DMS114 treated with DMSO at 0.1 percent for 48 hours (cell line): Measurements from ENCODE around the gene AGO3.

Experiments used
- DNase-seq: peaks from one replicate; lab custom pipeline; 2025; ENCODE audit not compliant: unreplicated experiment; lab: John Stamatoyannopoulos, UW

The AGO3 gene

GRCh38 chr1:36094621-36095061 lies 163.7 kb downstream of the AGO3 start:
- no peak for DNase-seq

GRCh38 chr1:36095760-36096405 lies 165.0 kb downstream of the AGO3 start:
- no peak for DNase-seq

GRCh38 chr1:36096500-36097432 lies 165.9 kb downstream of the AGO3 start:
- DNase-seq, result no peak

- no peak for DNase-seq
These were observed 167.0 kb downstream of the AGO3 start for GRCh38 chr1:36097693-36098585.

DNA sequence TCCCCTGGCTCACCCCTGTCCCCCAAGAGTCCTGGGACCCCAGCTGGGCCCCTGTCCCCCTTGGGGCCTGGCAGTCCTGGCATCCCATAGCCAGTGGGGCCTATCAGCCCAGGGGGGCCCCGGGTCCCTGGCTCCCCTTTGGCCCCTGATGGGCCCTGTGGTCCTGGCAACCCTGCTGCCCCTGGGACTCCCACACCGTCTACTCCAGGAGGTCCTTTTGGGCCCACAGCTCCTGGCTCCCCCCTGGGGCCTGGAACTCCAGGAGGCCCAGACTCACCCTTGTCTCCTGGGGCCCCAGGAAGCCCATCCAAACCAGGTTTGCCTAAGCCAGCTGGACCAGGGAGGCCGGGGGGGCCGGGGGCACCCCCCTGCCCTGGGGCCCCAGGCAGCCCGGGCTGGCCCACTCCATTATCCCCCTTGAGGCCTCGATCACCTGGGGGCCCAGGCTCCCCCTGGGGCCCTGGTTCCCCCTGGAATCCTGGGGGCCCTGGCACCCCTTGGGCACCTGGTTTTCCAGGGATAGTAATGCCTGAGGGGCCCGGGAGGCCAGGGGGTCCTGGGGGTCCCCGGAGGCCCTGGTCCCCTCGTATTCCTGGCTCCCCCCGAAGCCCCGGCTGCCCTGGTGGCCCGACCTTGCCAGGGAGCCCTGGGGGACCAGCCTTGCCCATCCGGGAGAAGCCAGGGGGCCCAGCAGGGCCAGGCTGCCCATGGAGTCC lies 167.9 kb downstream of the AGO3 start:
- no peak for DNase-seq

DNA sequence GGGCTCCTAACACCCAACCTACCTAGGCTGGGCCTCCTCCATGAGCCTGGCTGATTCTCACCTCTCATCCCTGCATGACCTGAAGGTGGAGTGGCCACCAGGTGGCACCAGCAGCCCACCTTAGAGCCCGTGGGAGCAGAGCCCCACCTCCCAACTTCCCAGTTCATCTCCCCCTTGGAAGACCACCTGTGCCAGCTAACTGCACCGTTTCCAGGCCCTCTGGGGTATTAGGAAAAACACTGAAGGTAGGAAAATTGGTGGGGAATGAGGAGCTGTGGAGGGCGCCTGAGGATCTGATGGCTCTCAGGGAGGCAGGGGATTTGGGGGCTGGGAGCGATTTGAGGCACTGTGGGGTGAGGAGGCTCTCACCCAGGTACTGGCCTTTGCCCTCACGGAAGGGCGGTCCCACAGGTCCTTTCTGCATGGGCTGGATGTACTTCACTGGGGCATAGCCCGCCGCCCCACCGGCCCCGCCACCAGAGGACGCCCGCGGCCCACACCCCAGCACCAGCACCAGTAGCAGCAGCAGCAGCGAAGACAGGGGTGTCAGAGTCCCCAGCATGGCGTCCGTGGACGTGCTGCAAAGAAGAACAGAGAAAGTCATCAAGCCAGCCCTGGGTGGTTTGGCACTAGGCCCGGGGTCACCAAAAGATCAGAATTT lies 168.9 kb downstream of the AGO3 start:
- peak; percentile 33 for DNase-seq

GRCh38 chr1:36100376-36100775 lies 169.5 kb downstream of the AGO3 start:
- DNase-seq, result no peak

GRCh38 chr1:36101546-36101945 lies 170.6 kb downstream of the AGO3 start:
- DNase-seq, result no peak

DNA sequence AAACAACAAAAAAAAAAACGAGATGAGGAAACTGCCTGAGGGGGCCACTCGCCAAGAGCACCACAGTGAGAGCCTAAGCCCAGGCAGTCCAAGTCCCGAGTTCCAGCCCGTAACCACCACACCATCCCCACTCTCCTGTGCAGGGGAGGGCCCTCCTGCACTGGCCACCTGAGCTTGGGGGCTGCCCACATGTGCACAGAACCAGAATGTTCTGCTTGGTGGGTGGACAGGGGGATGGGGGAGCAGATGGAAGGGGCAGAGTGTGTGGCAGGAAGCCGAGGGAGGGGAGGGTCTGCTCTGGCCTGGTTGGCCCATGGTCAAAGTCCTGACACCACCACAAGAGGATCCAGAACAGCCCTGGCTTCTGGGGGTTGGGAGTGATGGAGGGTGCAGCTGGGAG lies 175.4 kb downstream of the AGO3 start:
- no peak for DNase-seq

DNA sequence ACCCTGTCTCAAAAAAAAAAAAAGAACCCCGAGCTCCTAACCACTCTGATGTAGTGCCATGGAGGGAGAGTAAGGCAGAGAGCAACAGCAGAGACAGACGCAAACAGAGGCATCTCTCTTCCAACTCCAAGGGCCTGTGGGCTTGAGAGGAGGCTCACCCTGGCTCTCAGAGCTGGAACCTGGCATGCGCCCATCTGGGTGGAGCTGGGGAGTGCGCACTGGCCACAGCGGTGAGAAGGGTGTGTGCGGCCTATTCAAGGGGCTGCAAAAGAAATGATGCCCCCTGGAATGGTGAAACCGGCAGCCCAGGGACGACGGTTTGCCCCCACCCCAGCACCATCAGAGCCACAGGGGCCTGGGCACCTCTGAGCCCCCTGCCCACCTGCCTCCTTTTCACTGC lies 176.5 kb downstream of the AGO3 start:
- no peak for DNase-seq

- no peak for DNase-seq
These were observed 177.4 kb downstream of the AGO3 start for GRCh38 chr1:36108314-36108713.

GRCh38 chr1:36109041-36109679 lies 178.3 kb downstream of the AGO3 start:
- no peak for DNase-seq

- DNase-seq, result no peak
These were observed 180.2 kb downstream of the AGO3 start for GRCh38 chr1:36111151-36111550.

GRCh38 chr1:36112823-36113222 lies 181.9 kb downstream of the AGO3 start:
- no peak for DNase-seq

- no peak for DNase-seq
These were observed 183.5 kb downstream of the AGO3 start for GRCh38 chr1:36114371-36114770.

GRCh38 chr1:36115200-36115669 lies 184.3 kb downstream of the AGO3 start:
- DNase-seq, result no peak

DNA sequence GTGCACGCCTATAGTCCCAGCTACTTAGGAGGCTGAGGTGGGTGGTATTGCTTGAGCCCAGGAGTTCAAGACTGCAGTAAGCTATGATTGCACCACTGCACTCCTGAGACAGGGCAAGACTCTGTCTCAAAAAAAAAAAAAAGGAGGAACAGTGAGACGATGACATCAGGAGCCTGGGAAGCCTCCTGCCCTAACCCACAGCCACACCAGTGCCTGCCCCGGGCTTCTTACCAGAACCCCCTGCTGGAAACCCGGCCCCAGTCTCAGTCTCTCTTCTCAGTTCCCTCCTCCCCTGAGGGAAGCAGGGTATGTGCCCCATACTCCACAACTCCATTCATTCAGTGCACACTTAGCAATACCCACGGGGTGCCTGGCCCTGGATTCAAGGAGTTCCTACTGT lies 185.0 kb downstream of the AGO3 start:
- DNase-seq, result no peak

DNA sequence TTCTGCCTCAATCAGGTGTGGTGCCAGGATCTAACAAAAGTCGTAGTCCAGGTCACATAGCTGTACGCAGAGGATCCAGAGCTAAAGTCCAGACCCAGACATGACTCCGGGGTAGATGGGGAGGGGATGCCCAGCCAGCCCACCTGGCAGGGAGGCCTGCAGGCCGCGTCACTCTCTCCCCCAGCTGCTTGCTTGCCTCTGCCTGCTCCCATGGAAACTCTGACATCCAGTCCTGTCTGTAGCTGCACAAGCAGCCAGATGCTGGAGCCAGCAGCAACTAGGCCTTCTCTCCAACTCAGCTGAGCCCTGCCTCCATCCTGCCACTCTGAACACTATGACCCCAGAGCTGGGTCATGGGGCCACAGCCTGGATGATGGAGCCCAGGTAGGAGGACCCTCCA lies 186.0 kb downstream of the AGO3 start:
- DNase-seq, result no peak

GRCh38 chr1:36118447-36119204 lies 187.7 kb downstream of the AGO3 start:
- DNase-seq, result no peak
